NCI-H1092 treated with DMSO at 0.1 percent for 48 hours (cell line): ENCODE measurements around the gene CSTPP1.
A peak's percentile ranks its signal among the peaks of the same experiment; 100 is the strongest.

Experiments used
- DNase-seq: peaks from one replicate; lab custom pipeline; 2025; lab: John Stamatoyannopoulos, UW

CSTPP1 gene

DNA sequence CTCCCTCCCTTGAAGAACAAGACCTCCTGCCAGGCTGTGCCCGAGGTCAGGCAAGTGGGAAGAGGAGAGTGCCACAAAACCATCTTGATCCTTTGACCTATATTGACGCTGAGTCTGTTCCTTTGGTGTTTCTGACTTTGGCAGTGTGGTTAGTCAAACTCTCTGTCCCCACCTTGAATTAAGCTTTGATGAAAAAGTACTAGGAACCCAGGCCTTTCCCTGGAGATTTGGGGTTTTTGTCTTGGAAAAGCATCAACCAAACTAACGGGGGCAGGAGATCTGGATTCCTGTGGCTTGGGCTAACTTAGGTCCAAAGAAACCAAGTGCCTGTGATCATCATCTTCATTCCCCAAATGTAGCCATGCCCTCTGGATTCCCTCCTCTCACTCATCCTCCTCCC, 199.8 kb downstream of the CSTPP1 start:
- no peak for DNase-seq

DNA sequence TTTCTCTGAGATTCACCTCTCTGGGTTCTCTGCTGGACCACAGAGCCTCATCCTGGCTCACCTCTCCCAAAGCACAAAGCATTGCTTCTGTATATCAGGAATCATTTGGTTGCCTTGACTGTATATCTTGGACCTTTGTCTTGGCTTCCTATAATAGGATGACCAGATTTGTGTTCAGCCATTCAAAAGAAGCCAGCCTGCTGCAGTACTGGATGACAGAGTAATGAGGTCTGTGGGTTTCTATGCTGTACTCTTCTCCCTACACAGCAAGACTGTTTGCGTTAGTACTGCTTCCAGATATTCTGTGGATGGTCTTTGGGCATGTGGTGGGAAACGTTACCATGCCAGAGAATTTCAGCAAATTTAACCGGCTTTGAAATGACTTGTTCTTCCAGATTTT, 200.4 kb downstream of the CSTPP1 start:
- no peak for DNase-seq

DNA sequence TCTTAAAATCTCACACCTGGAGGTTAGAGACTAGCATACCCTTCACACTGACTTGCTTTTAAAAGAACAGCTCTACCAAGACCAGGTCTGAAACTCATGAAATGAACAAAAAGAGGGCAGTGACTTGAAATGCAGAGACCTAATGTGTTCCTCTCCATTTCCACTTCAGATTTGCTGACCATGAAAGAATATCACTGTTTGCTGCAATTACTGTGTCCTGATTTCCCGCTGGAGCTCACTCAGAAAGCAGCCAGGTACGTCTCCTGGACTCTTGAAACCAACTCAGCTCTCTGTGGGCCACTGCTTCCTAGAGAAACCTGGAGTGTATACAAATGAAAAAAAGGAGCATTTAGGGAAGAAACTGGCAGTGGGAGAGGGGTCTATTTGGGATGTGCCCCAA, 200.9 kb downstream of the CSTPP1 start:
- DNase-seq = no peak

DNA sequence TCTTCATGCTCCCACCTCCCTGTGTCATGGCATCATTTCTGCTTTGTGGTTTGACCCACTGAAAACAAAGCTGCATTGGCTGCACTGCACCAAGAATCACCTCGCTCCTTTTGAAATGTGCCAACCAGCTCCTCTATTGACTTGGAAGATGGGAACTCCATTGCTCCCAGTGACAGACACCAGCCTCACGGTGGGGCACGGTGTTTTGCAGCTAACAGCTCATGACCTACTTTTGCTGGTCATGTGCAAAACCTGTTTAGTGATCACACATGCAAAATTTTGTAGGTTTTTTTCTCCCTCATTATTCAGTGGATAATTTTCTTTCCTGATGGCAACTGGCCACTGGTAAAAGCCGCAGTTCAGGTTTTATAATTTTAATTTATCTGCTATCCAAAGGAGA, 203.3 kb downstream of the CSTPP1 start:
- no peak for DNase-seq

DNA sequence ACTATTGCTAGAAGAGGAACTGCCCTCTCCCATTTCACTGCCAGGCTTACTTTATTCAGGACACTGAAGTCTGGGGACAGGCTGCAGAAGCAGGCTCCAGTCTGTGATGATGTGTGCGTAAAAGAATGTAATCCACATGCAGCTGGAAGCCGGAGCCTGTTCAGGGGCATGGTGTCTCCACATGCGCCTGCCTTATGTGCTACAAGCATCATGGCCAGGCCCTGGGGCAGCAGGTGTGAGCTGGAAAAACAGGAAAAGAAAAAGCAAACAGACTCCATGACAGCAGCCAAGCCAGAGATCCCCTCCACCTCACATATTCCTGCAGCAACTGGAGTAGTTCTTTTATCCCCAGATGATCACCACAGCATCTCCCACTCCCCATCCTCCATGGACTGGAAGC, 206.8 kb downstream of the CSTPP1 start:
- peak; percentile 34 for DNase-seq

DNA sequence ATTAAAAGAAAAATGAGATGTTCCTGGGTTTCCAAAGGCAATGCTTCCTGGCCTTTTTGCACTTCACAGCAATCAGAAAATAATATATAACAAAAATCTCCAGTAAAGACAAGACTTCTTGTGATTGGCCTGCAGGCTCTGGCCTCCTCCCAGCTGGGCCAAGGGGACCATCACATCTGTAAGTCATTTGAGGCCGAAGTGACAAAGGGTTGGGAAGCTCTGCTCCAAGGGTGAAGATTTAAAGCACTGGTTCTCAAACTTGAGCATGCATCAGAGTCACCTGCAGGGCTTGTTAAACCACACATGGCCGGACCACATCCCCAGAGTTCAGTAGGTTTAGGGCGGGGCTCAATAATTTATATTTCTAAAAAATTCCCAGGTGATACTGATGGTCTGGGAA, 208.0 kb downstream of the CSTPP1 start:
- no peak for DNase-seq

DNA sequence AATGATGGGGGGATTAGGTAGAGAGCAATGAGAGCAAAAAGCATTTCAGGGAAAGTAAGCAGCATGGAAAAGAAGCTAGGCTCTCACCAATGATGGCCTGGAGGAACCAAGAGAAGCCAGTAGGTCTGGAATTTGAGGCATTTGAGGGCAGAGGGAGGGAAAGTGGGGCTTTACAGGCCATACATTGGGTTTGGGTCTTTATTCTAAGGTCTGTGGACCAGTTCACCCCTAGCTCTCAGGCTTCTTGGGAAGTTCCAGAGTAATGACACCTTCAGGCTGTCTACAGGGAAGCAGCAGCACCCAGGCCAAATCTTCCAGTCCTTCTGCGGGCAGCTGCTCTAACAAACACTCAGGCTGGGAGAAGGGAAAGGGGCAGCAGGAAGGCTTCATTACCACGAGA, 210.7 kb downstream of the CSTPP1 start:
- DNase-seq = peak; percentile 41

DNA sequence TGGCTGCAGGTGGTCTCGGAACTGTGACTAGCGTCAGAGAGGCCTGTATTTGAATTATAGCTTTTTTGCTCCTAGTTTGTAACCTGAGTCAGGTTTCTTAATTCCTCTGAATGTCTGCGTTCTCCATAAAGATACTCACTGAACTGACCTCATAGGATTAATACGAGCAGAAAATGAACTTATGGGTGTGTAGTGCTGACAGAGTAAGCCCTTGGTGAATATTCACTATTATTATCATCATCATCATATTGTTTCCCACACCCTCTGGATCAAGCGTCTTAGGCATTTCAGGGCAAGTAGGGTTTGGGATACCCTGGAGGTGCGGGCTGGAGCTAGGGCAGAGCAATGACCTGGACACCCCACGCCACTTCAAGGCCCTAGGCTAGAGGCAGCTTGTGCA, 211.1 kb downstream of the CSTPP1 start:
- no peak for DNase-seq

DNA sequence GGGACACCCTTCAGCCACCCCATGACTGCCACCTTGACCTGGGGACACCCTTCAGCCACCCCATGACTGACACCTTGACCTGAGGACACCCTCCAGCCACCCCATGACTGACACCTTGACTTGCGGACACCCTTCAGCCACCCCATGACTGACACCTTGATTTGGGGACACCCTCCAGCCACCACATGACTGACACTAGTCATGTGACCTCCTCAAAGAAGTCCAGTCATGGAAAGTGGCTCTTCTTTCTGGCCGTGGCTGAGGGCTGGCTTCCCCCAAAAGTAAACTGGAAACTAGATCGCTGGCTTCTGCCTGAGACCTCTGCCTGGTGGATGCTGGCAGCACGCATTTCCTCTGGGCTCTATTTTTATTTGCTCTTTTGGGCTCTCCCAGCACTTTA, 211.7 kb downstream of the CSTPP1 start:
- DNase-seq = peak; percentile 66

DNA sequence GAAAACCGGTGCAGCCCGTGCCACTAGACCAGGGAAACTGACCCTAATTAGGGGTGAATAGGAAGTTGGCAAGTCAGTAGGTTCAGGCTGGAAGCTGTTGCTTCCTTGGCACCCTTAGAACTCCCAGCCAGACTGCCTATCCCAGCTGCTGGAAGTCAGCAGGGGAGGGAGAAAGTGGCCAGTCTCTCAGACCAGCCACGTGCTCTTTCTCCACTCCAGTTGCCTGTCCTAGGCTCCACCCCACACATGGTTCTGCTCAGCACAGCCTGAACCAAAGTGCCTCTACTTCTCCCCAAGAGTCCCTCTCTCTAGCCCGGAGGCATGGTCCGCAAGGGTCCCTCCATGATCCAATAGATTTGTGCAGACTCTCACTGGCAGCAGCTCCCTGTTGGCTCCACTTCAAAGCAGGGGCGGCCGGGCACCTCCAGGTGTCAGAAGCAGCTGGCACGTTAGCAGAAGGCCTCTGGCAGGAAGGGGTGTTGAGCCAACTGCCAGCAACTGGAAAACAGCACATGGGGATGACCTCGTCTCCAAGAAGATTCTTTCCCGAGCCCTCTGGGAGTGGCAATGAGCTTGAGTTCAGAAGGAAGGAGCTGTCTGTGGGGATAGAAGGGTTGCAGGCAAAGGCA, 212.5 kb downstream of the CSTPP1 start:
- peak; percentile 94 for DNase-seq

DNA sequence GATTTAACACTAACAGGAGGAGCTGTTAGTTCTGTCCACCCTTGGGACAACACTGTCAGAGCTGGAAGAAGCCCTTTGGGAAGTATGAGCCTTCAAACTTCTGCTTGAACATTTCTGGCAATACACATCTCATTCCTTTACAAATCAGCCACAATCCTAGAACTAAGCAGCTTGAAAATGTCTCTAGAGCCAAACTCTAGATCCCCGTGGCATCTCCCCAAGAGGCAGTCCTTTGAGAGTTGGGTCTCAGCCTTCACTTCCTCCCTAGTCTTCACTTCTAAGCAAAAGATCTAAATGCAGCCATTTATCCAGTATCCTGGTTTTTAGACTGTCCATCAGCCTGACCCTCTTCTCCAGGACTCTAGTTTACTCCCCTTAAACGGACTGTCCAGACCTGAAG, 213.2 kb downstream of the CSTPP1 start:
- DNase-seq = no peak

DNA sequence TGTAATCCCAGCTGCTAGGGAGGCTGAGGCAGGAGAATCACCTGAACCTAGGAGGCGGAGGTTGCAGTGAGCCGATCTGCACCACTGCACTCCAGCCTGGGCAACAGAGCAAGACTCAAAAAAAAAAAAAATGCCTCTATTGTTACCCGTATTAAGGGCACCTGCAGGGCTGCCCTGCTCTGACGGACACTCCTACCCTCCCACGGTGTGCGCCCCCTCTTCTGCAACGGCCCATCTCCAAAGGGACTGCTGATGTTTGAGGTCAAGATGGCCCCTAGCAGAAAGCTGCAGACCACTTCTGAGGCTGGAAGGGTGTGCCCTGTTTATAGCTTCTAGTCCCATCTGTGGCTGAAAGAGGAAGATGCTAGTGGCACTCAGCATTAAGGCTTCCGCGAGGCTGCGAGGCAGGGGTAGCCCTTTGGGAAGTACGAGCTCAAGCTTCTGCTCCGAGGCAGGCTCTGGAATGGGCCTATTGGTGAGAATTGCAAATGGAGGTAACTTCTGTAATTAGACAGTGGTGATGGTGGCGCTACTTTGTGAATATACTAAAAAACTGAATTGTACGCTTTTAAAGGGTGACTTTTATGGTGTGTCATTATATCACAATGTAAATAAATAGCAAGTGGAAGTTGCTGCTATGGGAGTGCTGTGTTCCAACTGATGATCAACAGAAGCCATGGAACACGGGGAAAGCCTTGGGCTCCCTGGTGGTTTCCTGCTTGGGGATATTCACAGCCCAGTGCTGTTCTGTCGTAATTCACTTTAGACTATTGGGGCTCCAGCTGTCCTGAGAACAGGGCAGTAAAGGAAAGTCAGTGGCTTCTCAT, 215.8 kb downstream of the CSTPP1 start:
- no peak for DNase-seq

DNA sequence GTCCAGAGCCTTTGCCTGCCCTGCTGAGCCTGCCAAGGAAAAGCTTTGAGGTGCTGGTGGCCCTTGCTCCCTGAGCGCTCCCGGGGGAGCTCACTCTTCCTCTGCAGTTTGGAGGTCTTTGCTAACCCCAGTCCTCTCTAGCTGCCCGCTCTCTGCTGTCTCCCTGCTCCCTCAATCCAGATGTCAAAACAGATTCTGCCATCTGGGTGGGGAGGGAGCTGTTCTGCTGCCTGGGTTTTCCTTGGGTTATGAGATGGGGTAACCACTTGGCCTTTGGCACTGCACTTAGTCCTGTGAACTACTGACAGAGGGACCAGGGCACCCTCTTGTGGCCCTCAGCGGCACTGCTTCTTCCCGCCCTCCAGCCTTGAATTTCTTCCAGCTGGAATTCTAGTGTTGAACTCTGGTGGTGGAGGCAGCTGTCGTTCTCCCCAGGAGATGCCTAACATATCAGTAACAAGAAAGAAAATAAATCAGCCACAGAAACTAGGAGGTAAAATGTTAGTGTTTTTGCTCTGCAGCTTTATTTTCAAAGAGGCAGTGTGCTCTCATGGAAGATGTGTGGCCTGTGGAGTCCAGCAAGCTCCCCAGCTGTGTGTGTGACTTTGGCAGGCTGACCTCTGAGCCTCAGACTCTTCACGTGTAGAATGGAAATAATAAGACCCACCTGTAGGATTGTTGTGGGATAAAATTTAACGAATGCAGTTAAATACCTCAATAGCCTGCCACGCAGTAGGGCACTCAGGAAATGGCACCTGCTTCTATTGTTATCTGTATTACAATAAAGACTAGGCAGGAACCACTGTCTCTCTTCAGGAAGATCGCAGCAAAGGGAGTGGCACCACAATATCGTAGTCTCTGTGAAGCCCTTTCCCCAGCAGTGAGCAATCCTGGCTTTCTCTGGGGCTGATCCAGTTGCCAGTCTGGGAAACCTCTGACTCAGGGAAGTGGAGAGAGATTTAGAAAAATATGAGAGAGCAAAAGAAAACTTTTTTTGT, 216.7 kb downstream of the CSTPP1 start:
- DNase-seq = peak; percentile 91

DNA sequence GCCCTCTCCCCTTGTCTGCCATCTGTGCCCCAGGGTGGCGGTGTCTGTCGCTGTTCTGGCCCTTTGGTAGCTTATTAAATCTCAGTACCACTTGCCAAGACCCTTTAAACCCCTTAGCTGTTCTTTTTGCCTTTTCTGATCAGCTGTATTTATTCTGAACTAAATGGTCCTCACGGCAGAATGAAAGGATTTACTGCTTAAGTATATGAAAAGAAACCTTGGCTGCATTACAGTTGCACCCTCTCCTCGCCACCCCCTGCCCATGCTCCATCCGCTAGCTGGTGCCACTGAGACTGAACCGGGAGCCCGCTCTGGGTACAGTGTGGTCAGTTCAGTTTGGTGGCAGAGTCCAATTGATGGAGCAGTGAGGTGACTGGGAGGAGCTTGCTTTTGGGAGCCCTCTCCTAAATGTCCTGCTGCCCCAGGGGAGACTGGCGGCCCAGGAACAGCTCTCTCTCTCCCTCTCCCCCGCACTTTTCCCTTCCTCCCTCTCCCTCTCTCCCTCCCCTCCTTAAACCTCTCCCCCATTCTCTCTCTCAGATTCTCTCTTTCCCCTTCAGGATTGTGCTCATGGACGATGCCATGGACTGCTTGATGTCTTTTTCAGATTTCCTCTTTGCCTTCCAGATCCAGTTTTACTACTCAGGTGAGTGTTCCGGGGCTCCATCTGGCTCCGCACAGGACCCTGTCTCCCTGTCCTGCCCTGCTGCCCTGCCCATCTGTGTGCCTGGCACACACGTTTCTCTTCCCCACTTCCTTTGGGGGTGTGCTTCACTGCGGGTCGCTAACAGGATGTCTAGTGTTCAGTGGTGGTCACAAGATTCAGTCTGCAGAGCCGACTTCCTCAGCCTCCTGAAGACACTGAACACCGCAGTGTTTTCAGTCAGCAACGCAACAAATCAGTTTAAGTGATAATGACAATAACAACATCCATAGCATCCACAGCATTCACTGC, 218.3 kb downstream of the CSTPP1 start:
- DNase-seq = peak; percentile 37

DNA sequence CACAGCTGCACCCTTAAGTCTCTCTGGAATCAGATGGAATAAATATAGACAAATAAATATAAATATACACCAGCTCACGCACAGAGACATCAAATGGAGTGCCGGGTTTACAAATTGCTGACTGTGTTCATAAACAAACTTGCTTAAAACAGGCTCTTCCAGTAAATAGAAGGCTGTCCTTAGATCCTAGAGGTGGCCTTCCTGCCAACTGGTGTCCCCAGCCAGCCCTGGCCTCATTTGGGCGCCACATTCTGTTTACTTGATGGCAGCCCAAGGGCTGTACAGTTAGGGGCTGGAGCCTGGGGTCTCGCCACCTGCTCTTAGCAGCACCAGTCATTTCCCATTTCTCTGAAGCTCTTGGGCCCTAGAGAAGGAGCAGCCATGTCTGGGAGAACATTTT, 219.3 kb downstream of the CSTPP1 start:
- DNase-seq = peak; percentile 35

DNA sequence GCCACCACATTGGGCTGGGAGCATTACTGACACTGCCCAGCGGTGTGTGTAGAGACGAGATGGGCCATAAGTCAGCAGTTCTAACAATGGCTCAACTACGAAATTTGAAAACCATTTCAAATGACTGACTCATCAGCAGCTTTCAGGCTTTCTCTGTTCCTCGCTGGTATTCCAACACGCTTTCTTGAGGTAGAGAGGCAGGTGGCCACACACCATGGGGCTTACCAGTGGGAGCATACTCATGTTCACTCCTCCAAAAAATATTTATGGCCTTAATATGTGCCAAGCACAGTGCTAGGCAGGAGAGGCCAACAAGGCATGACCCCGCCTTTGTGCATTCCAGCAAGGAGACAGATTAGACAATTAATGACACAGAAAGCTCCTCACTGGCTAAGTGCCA, 219.8 kb downstream of the CSTPP1 start:
- no peak for DNase-seq

DNA sequence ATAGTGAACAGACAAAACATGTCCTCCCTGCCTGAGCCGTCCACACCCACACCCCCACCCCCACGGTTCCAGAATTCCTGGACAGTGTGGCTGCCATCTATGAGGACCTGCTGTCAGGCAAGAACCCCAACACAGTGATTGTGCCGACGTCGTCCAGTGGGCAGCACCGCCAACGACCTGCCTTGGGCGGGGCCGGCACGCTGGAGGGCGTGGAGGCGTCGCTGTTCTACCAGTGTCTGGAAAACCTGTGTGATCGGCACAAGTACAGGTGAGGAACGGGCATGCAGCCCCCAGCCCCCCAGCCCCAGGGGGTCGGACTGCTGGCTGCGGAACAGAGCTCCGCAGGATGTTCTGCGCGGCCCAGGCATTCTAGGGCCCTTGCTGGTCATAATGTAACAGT, 220.4 kb downstream of the CSTPP1 start:
- DNase-seq = no peak

DNA sequence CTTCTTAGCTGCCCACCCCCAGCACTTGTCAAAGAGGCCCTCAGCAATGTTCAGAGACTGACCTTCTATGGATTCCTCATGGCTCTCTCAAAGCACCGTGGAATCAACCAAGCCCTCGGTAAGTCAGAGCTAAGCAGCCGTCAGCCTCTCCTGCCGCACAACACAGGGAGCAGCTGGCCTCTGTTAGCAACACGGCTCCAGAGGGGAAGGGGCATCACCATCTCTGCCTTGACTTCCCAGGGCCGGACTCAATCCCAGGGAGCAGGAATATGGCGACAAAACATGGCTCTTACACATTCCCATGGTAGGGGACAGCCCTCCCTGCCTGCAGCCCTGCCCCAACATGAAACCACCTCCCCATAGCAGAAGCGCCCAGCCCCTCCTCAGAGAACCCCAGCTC, 221.2 kb downstream of the CSTPP1 start:
- no peak for DNase-seq

DNA sequence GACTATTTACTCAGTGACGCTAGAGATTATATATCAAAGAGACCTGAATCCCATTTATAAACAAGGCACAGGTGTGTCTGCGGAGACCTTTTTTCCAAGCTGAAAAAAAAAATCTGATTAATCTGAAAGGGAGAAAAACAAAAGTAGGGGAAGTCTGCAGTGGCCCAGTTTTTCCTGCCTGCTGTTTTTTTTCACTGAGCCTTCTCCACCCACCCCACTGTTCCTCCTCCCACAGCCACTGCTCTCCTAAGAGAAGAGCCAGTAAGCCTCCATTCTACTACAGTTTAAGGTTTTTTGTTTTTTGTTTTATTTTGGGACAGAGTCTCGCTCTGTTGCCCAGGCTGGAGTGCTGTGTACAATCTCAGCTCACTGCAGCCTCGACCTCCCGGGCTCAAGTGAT, 221.7 kb downstream of the CSTPP1 start:
- no peak for DNase-seq

DNA sequence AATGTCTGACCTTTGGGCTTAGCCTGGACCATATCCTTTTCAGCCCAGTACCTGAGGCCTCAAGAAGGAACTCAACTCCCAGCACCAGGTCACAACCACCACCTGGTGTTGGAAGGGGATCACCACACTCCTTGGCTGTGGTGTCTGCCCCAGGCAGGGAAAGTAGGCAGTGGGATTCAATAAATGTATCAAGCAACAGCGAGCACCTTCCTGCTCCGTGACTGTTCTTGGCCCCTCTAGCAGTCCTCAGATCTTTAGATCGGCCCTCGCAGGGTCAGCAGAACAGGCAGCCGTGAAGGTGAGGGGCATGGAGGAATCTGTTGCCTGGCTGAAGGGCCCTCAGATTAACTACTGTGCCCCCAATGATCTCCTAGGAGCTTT, 224.2 kb downstream of the CSTPP1 start:
- no peak for DNase-seq

DNA sequence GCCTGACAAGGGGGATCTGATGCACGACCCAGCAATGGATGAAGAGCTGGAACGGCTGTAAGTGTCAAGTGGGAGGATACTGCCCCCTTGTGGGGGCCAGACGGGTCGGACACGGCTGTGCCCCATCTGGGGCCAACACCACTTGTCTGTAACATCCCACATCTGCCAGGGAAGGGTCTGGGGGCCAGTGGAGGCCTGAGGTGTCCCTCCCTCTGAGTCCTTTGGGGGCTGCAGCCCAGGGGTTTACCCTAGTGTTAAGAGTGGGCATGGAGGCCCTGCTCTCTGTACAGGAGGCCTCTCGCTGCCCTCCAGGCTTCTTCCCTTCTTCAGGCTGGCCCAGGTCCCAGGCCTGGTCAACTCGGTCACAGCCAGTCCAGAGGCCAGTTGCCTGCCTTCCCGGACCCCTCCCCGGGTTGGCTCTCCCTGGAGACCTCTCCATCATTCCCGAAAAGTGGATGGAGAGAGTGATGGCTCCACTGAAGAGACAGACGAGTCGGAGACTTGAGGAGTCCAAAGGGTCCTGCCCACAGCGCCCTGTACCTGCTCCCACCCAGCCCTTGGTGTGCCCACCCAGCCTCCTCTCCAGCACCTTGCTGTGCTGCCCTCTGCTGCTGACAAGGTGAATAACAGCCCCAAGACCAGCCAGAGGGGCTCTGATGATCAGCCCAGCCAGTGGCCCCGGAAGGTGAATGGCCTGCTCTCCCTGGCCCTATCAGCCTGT, 224.7 kb downstream of the CSTPP1 start:
- DNase-seq = peak; percentile 48
